NCI-H446 (cell line): ENCODE results near the gene UBN2.

Experiments
- DNase-seq, 2 experiments: peaks; one replicate each; lab custom pipeline; 2025; lab: John Stamatoyannopoulos, UW

Gene UBN2

GRCh38 chr7:139354729-139355128, 123.7 kb downstream of the UBN2 start:
- no peak for DNase-seq

DNA sequence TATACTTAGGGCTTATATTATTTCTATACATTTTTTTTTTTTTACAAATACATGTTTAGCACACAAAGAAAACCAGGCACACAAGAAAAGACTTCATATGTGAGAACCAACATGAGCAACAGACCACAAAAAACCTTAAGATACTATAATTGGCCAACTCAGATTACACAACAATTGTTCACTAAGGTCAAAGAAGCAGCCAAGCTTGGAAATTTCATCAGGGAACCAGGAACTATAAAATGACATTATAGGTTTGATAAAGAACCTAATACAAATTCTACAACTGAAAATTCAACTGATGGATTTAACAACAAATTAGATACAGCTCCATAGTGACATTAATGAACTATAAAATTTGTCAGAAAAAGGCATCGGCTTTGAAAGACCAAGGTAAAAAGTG, 124.3 kb downstream of the UBN2 start:
- no peak for DNase-seq
